NCI-H748 treated with DMSO at 0.1 percent for 48 hours (cell line): ENCODE measurements around the gene SHOC1.
"Not testable (repeated sequence)": the region's sequence is repeated elsewhere in the genome, so short reads cannot be mapped to it uniquely, and the experiment has no call there.

Experiments
- DNase-seq: peaks from one replicate; lab custom pipeline; 2025; lab: John Stamatoyannopoulos, UW

Gene SHOC1

GRCh38 chr9:111805262-111805661, 10.5 kb upstream of the SHOC1 start:
- DNase-seq = no peak

- no peak for DNase-seq
These were observed 9.9 kb upstream of the SHOC1 start for GRCh38 chr9:111804636-111805035.

- DNase-seq = no peak
These were observed 9.2 kb upstream of the SHOC1 start for GRCh38 chr9:111803924-111804323.

GRCh38 chr9:111799915-111800526, 5.3 kb upstream of the SHOC1 start:
- DNase-seq = no peak

GRCh38 chr9:111799506-111799905, 4.8 kb upstream of the SHOC1 start:
- DNase-seq = no peak

GRCh38 chr9:111798786-111799185, 4.0 kb upstream of the SHOC1 start:
- no peak for DNase-seq

GRCh38 chr9:111795557-111795839, 761 bp upstream of the SHOC1 start:
- DNase-seq = no peak

- DNase-seq = not testable (repeated sequence)
These were observed 2.9 kb downstream of the SHOC1 start for GRCh38 chr9:111791821-111792220.

GRCh38 chr9:111789881-111790280, 4.9 kb downstream of the SHOC1 start:
- no peak for DNase-seq

GRCh38 chr9:111783857-111784256, 10.9 kb downstream of the SHOC1 start:
- no peak for DNase-seq

- no peak for DNase-seq
These were observed 11.3 kb downstream of the SHOC1 start for GRCh38 chr9:111783424-111783823.

- DNase-seq = no peak
These were observed 28.7 kb downstream of the SHOC1 start for GRCh38 chr9:111766066-111766465.

GRCh38 chr9:111762556-111762955, 32.2 kb downstream of the SHOC1 start:
- DNase-seq = no peak

GRCh38 chr9:111759762-111760639, 34.7 kb downstream of the SHOC1 start:
- peak; percentile 77 for DNase-seq

- no peak for DNase-seq
These were observed 39.9 kb downstream of the SHOC1 start for GRCh38 chr9:111754800-111755199.

- DNase-seq = no peak
These were observed 42.3 kb downstream of the SHOC1 start for GRCh38 chr9:111752455-111752854.
